BE2C (cell line): ENCODE results near the gene ABCC6.

Experiments
- DNase-seq: peaks from one replicate; pipeline ENCODE4 v3.0.0-alpha.2; 2020
- H3K27me3 ChIP-seq: fragments of 250-450 bp; sonication (Bioruptor Pico); 2 replicates; pipeline ENCODE4 v1.5.1; 2020; ENCODE audit warnings: mild to moderate bottlenecking
- H3K36me3 ChIP-seq: fragments of 250-450 bp; sonication (Bioruptor Pico); 2 replicates; pipeline ENCODE4 v1.5.1; 2020; ENCODE audit warnings: mild to moderate bottlenecking
- H3K4me1 ChIP-seq: fragments of 250-450 bp; sonication (Bioruptor Pico); 2 replicates; pipeline ENCODE4 v1.5.1; 2020
- H3K4me3 ChIP-seq: 2 replicates; pipeline ENCODE4 v1.5.1; 2011; ENCODE audit warnings: low read depth, low read length
- H3K9me3 ChIP-seq: fragments of 250-450 bp; sonication (Bioruptor Pico); 2 replicates; pipeline ENCODE4 v1.5.1; 2020
- CTCF ChIP-seq: IDR thresholded peaks from 2 replicates; pipeline ENCODE4 v1.5.1; 2012; ENCODE audit warnings: mild to moderate bottlenecking, low read depth, low read length

Gene ABCC6

GRCh38 chr16:16137110-16137509 is 86.2 kb downstream of the ABCC6 start:
- Histone ChIP-seq H3K4me1 (no peaks in the 10 kb centered on the region), H3K27me3 (no peaks in the 10 kb centered on the region), H3K9me3 (no peaks in the 10 kb centered on the region), H3K36me3 (peaks cover 89% of the 10 kb centered on the region), H3K4me3 (no peak overlapping the region)
- TF ChIP-seq CTCF: 0 out of 2 replicates have a peak, but pooled peaks have one; percentile 13
- DNase-seq: no peak

- Histone ChIP-seq H3K36me3 (peaks cover 89% of the 10 kb centered on the region), H3K27me3 (no peaks in the 10 kb centered on the region), H3K4me1 (no peaks in the 10 kb centered on the region), H3K4me3 (no peak overlapping the region), H3K9me3 (no peaks in the 10 kb centered on the region)
- DNase-seq: no peak
- no peak for TF ChIP-seq CTCF
These were observed 86.7 kb downstream of the ABCC6 start for GRCh38 chr16:16136588-16136987.

- DNase-seq: no peak
- Histone ChIP-seq H3K9me3 (no peaks in the 10 kb centered on the region), H3K4me3 (no peak overlapping the region), H3K4me1 (no peaks in the 10 kb centered on the region), H3K27me3 (no peaks in the 10 kb centered on the region), H3K36me3 (peaks cover 87% of the 10 kb centered on the region)
- no peak for TF ChIP-seq CTCF
These were observed 89.2 kb downstream of the ABCC6 start for GRCh38 chr16:16133943-16134604.

GRCh38 chr16:16131659-16132058 is 91.6 kb downstream of the ABCC6 start:
- Histone ChIP-seq H3K4me3 (no peak overlapping the region), H3K27me3 (no peaks in the 10 kb centered on the region), H3K9me3 (no peaks in the 10 kb centered on the region), H3K36me3 (peaks cover 83% of the 10 kb centered on the region), H3K4me1 (no peaks in the 10 kb centered on the region)
- no peak for TF ChIP-seq CTCF
- no peak for DNase-seq

GRCh38 chr16:16131204-16131603 is 92.1 kb downstream of the ABCC6 start:
- Histone ChIP-seq H3K9me3 (no peaks in the 10 kb centered on the region), H3K4me3 (no peak overlapping the region), H3K4me1 (no peaks in the 10 kb centered on the region), H3K36me3 (peaks cover 82% of the 10 kb centered on the region), H3K27me3 (no peaks in the 10 kb centered on the region)
- DNase-seq: no peak
- TF ChIP-seq CTCF: no peak

DNA sequence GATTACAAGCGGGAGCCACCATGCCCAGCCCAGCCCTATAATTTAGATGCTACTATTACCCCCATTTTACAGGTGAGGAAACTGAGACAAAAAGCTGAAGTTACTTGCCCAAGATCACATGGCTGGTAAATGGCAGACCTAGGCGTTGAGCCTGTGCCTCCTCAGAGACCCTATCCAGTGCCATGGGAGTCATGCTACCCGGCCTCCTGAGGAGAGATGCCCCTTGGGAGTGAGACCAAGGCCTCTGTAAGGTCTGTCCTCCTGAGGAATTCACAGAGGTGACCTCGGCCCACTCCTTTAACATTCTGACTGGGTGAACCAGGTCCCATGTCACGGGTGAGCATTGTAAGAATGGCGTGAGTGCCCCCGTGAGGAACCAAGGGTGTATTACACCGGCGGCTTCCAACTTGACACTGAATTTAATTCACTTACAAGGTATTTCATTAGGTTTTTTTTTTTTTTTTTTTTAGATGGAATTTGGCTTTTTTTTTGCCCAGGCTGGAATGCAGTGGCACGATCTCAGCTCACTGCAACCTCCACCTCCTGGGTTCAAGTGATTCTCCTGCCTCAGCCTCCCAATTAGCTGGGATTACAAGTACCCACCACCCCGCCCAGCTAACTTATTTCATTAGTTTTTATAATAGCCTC is 95.7 kb downstream of the ABCC6 start:
- no peaks in the 10 kb centered on the region for H3K4me1 ChIP-seq
- peaks cover 84% of the 10 kb centered on the region for H3K36me3 ChIP-seq

More for the DNA sequence above, 95.7 kb downstream of the ABCC6 start:
- TF ChIP-seq CTCF: peak; percentile 84
- peak; percentile 69 for DNase-seq
- Histone ChIP-seq H3K27me3 (no peaks in the 10 kb centered on the region), H3K4me3 (no peak overlapping the region), H3K9me3 (no peaks in the 10 kb centered on the region)
